ENCODE measurements around the gene PFDN5.

The PFDN5 gene

GRCh38 chr12:53295070-53295890 lies at the start of gene PFDN5:
Gene PFDN5, plus strand, starts transcription at chr12:53295542. Its CDS starts 26 bp downstream, at chr12:53295568.
- no peaks in the 10 kb centered on the region for H3K9me3 ChIP-seq (ENCODE audit: control insufficient read depth in 2 of 2, low read length in 2 of 2)
- peak within 1 kb of the TSS; percentile 89 for H3K27ac ChIP-seq (ENCODE audit: low read length)
- peaks cover 46% of the 10 kb centered on the region for H3K4me1 ChIP-seq (ENCODE audit: control insufficient read depth, insufficient read depth, low read length)
- H3K36me3 ChIP-seq (ENCODE audit: control insufficient read depth in 2 of 2, insufficient read depth in 2 of 2, low read length in 2 of 2), result peaks cover 5 to 8% of the 10 kb centered on the region in 2 donors
- peak within 1 kb of the TSS; percentile 82 to 99 for H3K9ac ChIP-seq (ENCODE audit: low read length in 2 of 2)
- no peaks in the 10 kb centered on the region for H3K27me3 ChIP-seq (ENCODE audit: control insufficient read depth in 1 of 2, insufficient read depth in 2 of 2, low read length in 2 of 2)
- peak within 1 kb of the TSS; percentile 94 to 100 for H3K4me3 ChIP-seq (ENCODE audit: low read length in 2 of 2)

GRCh38 chr12:53251477-53252348 lies 43.6 kb upstream of the PFDN5 start:
- Histone ChIP-seq H3K4me1 (ENCODE audit: control insufficient read depth, insufficient read depth, low read length) (peaks cover 24% of the 10 kb centered on the region), H3K36me3 (ENCODE audit: control insufficient read depth in 2 of 2, insufficient read depth in 2 of 2, low read length in 2 of 2) (peaks cover 12 to 17% of the 10 kb centered on the region in 2 donors), H3K9me3 (ENCODE audit: control insufficient read depth in 2 of 2, low read length in 2 of 2) (no peaks in the 10 kb centered on the region), H3K27ac (ENCODE audit: low read length) (peak overlapping the region; percentile 87), H3K9ac (ENCODE audit: low read length in 2 of 2) (peak overlapping the region; percentile 78 to 79), H3K4me3 (ENCODE audit: low read length in 2 of 2) (peak overlapping the region; percentile 88 to 92), H3K27me3 (ENCODE audit: control insufficient read depth in 1 of 2, insufficient read depth in 2 of 2, low read length in 2 of 2) (no peaks in the 10 kb centered on the region)

GRCh38 chr12:53252349-53252916 lies 42.9 kb upstream of the PFDN5 start:
- Histone ChIP-seq H3K36me3 (ENCODE audit: control insufficient read depth in 2 of 2, insufficient read depth in 2 of 2, low read length in 2 of 2) (peaks cover 12 to 17% of the 10 kb centered on the region in 2 donors), H3K4me3 (ENCODE audit: low read length in 2 of 2) (peak overlapping the region; percentile 88 to 92), H3K9ac (ENCODE audit: low read length in 2 of 2) (peak overlapping the region; percentile 78 to 79), H3K27me3 (ENCODE audit: control insufficient read depth in 1 of 2, insufficient read depth in 2 of 2, low read length in 2 of 2) (no peaks in the 10 kb centered on the region), H3K4me1 (ENCODE audit: control insufficient read depth, insufficient read depth, low read length) (peaks cover 24% of the 10 kb centered on the region), H3K9me3 (ENCODE audit: control insufficient read depth in 2 of 2, low read length in 2 of 2) (no peaks in the 10 kb centered on the region), H3K27ac (ENCODE audit: low read length) (peak overlapping the region; percentile 73)

- Histone ChIP-seq H3K9ac (ENCODE audit: low read length in 2 of 2) (peak overlapping the region in 1 of 2 donors; percentile 78), H3K4me1 (ENCODE audit: control insufficient read depth, insufficient read depth, low read length) (peaks cover 24% of the 10 kb centered on the region), H3K36me3 (ENCODE audit: control insufficient read depth in 2 of 2, insufficient read depth in 2 of 2, low read length in 2 of 2) (peaks cover 12 to 17% of the 10 kb centered on the region in 2 donors), H3K4me3 (ENCODE audit: low read length in 2 of 2) (peak overlapping the region; percentile 88 to 92), H3K27me3 (ENCODE audit: control insufficient read depth in 1 of 2, insufficient read depth in 2 of 2, low read length in 2 of 2) (no peaks in the 10 kb centered on the region), H3K9me3 (ENCODE audit: control insufficient read depth in 2 of 2, low read length in 2 of 2) (no peaks in the 10 kb centered on the region), H3K27ac (ENCODE audit: low read length) (no peak overlapping the region)
Measured at GRCh38 chr12:53253298-53253697, 42.0 kb upstream of the PFDN5 start.

- Histone ChIP-seq H3K4me3 (ENCODE audit: low read length in 2 of 2) (no peak overlapping the region), H3K27me3 (ENCODE audit: control insufficient read depth in 1 of 2, insufficient read depth in 2 of 2, low read length in 2 of 2) (no peaks in the 10 kb centered on the region), H3K9ac (ENCODE audit: low read length in 2 of 2) (no peak overlapping the region), H3K36me3 (ENCODE audit: control insufficient read depth in 2 of 2, insufficient read depth in 2 of 2, low read length in 2 of 2) (peaks cover 12 to 17% of the 10 kb centered on the region in 2 donors), H3K27ac (ENCODE audit: low read length) (no peak overlapping the region), H3K4me1 (ENCODE audit: control insufficient read depth, insufficient read depth, low read length) (peaks cover 24% of the 10 kb centered on the region), H3K9me3 (ENCODE audit: control insufficient read depth in 2 of 2, low read length in 2 of 2) (no peaks in the 10 kb centered on the region)
Measured at GRCh38 chr12:53254816-53255545, 40.4 kb upstream of the PFDN5 start.

- Histone ChIP-seq H3K4me1 (ENCODE audit: control insufficient read depth, insufficient read depth, low read length) (peaks cover 22% of the 10 kb centered on the region), H3K9ac (ENCODE audit: low read length in 2 of 2) (no peak overlapping the region), H3K9me3 (ENCODE audit: control insufficient read depth in 2 of 2, low read length in 2 of 2) (no peaks in the 10 kb centered on the region), H3K4me3 (ENCODE audit: low read length in 2 of 2) (no peak overlapping the region), H3K36me3 (ENCODE audit: control insufficient read depth in 2 of 2, insufficient read depth in 2 of 2, low read length in 2 of 2) (peaks cover 12 to 17% of the 10 kb centered on the region in 2 donors), H3K27ac (ENCODE audit: low read length) (no peak overlapping the region), H3K27me3 (ENCODE audit: control insufficient read depth in 1 of 2, insufficient read depth in 2 of 2, low read length in 2 of 2) (no peaks in the 10 kb centered on the region)
Measured at GRCh38 chr12:53255996-53256395, 39.3 kb upstream of the PFDN5 start.

- no peaks in the 10 kb centered on the region for H3K27me3 ChIP-seq (ENCODE audit: control insufficient read depth in 1 of 2, insufficient read depth in 2 of 2, low read length in 2 of 2)
- no peak overlapping the region for H3K4me3 ChIP-seq (ENCODE audit: low read length in 2 of 2)
- no peak overlapping the region for H3K27ac ChIP-seq (ENCODE audit: low read length)
- H3K9ac ChIP-seq (ENCODE audit: low read length in 2 of 2), result no peak overlapping the region
- peaks cover 8 to 11% of the 10 kb centered on the region in 2 donors for H3K36me3 ChIP-seq (ENCODE audit: control insufficient read depth in 2 of 2, insufficient read depth in 2 of 2, low read length in 2 of 2)
- no peaks in the 10 kb centered on the region for H3K9me3 ChIP-seq (ENCODE audit: control insufficient read depth in 2 of 2, low read length in 2 of 2)
- peaks cover under 1% of the 10 kb centered on the region for H3K4me1 ChIP-seq (ENCODE audit: control insufficient read depth, insufficient read depth, low read length)
Measured at GRCh38 chr12:53258541-53259539, 36.5 kb upstream of the PFDN5 start.

GRCh38 chr12:53259891-53260290 lies 35.5 kb upstream of the PFDN5 start:
- no peak overlapping the region for H3K9ac ChIP-seq (ENCODE audit: low read length in 2 of 2)

GRCh38 chr12:53265783-53266182 lies 29.6 kb upstream of the PFDN5 start:
- H3K27me3 ChIP-seq (ENCODE audit: control insufficient read depth in 1 of 2, insufficient read depth in 2 of 2, low read length in 2 of 2), result no peaks in the 10 kb centered on the region
- no peak overlapping the region for H3K9ac ChIP-seq (ENCODE audit: low read length in 2 of 2)
- no peak overlapping the region for H3K27ac ChIP-seq (ENCODE audit: low read length)
- peaks cover 12% of the 10 kb centered on the region for H3K4me1 ChIP-seq (ENCODE audit: control insufficient read depth, insufficient read depth, low read length)
- no peaks in the 10 kb centered on the region for H3K9me3 ChIP-seq (ENCODE audit: control insufficient read depth in 2 of 2, low read length in 2 of 2)
- no peak overlapping the region for H3K4me3 ChIP-seq (ENCODE audit: low read length in 2 of 2)
- no peaks in the 10 kb centered on the region for H3K36me3 ChIP-seq (ENCODE audit: control insufficient read depth in 2 of 2, insufficient read depth in 2 of 2, low read length in 2 of 2)

More at GRCh38 chr12:53259891-53260290, 35.5 kb upstream of the PFDN5 start:
- Histone ChIP-seq H3K27ac (ENCODE audit: low read length) (no peak overlapping the region), H3K4me1 (ENCODE audit: control insufficient read depth, insufficient read depth, low read length) (no peaks in the 10 kb centered on the region), H3K4me3 (ENCODE audit: low read length in 2 of 2) (no peak overlapping the region), H3K27me3 (ENCODE audit: control insufficient read depth in 1 of 2, insufficient read depth in 2 of 2, low read length in 2 of 2) (no peaks in the 10 kb centered on the region), H3K9me3 (ENCODE audit: control insufficient read depth in 2 of 2, low read length in 2 of 2) (no peaks in the 10 kb centered on the region), H3K36me3 (ENCODE audit: control insufficient read depth in 2 of 2, insufficient read depth in 2 of 2, low read length in 2 of 2) (peaks cover 5% of the 10 kb centered on the region in 2 donors)
